Esophagus muscularis mucosa (tissue), 3 donors: ENCODE measurements around the gene GNG4.

Experiments
- POLR2A ChIP-seq: fragments of 450-650 bp; IDR thresholded peaks from one replicate; pipeline ENCODE4 v1.6.1; 2017; ENCODE audit warnings: antibody characterized with exemption, moderate library complexity, mild to moderate bottlenecking, low read depth
- TF ChIP-seq, protein P1 (sequence below), 3 experiments: fragments of 200-600 bp in 2 of 3; fragments of 450-650 bp in 1 of 3; sonication (generic) in 2 of 3; IDR thresholded peaks; one replicate each; pipeline ENCODE4 v1.5.1; 2017 to 2019; ENCODE audit warnings: antibody characterized with exemption in 3 of 3, mild to moderate bottlenecking in 2 of 3, moderate library complexity in 1 of 3

DNA sequence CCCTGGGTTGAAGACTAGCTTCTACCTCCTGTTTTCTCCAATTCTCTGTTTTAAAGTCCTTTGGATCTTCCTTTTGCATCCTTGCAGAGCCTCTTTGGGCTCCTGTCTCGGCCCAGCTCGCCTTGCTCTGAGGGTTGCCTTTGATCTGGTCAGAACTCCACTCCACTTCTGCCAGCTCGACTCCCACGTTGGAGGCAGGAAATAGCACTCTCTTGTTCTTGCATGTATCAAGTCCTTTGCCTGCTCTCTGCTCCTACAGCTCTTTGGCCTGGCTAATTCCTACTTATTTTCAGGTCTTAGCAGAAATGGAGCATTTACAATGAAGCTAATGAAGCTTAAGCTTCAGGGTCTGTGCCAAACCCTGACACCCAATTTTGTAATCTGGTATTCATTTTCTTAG lies 124.3 kb downstream of the GNG4 start:
- TF ChIP-seq, protein P1, sequence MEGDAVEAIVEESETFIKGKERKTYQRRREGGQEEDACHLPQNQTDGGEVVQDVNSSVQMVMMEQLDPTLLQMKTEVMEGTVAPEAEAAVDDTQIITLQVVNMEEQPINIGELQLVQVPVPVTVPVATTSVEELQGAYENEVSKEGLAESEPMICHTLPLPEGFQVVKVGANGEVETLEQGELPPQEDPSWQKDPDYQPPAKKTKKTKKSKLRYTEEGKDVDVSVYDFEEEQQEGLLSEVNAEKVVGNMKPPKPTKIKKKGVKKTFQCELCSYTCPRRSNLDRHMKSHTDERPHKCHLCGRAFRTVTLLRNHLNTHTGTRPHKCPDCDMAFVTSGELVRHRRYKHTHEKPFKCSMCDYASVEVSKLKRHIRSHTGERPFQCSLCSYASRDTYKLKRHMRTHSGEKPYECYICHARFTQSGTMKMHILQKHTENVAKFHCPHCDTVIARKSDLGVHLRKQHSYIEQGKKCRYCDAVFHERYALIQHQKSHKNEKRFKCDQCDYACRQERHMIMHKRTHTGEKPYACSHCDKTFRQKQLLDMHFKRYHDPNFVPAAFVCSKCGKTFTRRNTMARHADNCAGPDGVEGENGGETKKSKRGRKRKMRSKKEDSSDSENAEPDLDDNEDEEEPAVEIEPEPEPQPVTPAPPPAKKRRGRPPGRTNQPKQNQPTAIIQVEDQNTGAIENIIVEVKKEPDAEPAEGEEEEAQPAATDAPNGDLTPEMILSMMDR (IDR thresholded peaks at IDR 0.05) = no peak
- no peak for TF ChIP-seq POLR2A
